A673 (cell line): Measurements from ENCODE around the gene PRKCH.

Source experiments
- EZH2 ChIP-seq: fragments of 200-600 bp; sonication (generic); IDR thresholded peaks from 2 replicates; pipeline ENCODE4 v1.6.1; 2017; ENCODE audit warnings: borderline replicate concordance, low read depth, mild to moderate bottlenecking, mixed read lengths, antibody characterized with exemption, low read length; ENCODE audit not compliant: poor library complexity, severe bottlenecking
- TF ChIP-seq, protein P1 (sequence below): fragments of 300-800, 200-600 bp; sonication (generic); conservative IDR thresholded peaks from 2 replicates; pipeline ENCODE4 v1.5.1; 2017; ENCODE audit warnings: low read depth, mild to moderate bottlenecking, antibody characterized with exemption, low read length, moderate library complexity, mixed read lengths

DNA sequence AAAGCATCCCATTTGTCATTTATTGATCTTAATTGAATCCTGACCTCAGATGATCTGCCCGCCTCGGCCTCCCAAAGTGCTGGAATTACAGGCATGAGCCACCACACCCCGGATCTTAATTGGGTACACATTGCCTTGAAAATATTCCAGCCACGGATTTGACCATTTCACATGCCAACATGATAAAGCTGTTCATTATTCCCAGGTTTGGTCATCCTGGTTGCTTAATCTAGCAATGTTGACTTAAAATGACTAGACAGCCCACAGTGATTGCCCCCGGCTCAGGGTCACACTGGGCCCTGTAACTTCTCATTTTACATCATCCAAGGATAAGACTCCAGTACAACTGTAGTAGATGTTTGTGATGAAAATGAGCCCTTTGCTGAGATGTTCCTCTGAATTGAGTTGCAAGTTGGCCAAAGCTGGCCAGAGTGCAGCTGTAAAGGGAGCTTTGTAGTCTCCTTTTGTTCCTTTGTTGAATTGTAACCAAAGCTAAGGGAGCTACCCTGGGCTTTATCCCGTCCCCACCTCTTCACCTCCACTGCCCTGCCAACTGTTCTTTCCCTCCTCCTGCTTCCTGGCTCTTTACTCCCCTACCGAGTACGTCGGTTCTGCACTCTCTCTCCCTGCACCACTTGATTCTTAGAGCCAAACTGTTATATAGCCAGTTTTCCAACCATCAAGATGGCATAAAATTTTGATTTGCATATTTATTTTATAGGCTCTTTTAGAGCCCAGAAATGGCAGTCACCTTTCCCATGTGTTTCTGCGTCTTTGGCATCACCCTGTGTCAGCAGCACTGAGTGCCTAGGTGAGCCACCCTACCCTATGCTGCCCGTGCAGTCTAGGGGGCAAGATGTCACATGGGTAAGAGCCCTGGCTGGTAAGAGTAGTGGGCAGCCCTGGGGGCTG is 232.6 kb downstream of the PRKCH start:
- TF ChIP-seq, protein P1, sequence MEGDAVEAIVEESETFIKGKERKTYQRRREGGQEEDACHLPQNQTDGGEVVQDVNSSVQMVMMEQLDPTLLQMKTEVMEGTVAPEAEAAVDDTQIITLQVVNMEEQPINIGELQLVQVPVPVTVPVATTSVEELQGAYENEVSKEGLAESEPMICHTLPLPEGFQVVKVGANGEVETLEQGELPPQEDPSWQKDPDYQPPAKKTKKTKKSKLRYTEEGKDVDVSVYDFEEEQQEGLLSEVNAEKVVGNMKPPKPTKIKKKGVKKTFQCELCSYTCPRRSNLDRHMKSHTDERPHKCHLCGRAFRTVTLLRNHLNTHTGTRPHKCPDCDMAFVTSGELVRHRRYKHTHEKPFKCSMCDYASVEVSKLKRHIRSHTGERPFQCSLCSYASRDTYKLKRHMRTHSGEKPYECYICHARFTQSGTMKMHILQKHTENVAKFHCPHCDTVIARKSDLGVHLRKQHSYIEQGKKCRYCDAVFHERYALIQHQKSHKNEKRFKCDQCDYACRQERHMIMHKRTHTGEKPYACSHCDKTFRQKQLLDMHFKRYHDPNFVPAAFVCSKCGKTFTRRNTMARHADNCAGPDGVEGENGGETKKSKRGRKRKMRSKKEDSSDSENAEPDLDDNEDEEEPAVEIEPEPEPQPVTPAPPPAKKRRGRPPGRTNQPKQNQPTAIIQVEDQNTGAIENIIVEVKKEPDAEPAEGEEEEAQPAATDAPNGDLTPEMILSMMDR, result no peak
- no peak for TF ChIP-seq EZH2
